HG02840 (cell line): ENCODE results near the gene BBOF1.
"Not testable (repeated sequence)": the region's sequence is repeated elsewhere in the genome, so short reads cannot be mapped to it uniquely, and the experiment has no call there.

Experiments used
- ATAC-seq: cut with Tn5 transposase; IDR thresholded peaks from one replicate; pipeline ENCODE4 v1.9.1; 2021; ENCODE audit warnings: mild to moderate bottlenecking, moderate library complexity, moderate number of reproducible peaks; ENCODE audit not compliant: unreplicated experiment, low FRiP score

The BBOF1 gene

GRCh38 chr14:74018586-74019407 lies at the start of gene BBOF1, which contains the start of gene ENTPD5:
TSS of gene BBOF1 (plus strand) at chr14:74019349. CDS start at chr14:74019479, 130 bp downstream.
TSS of gene ENTPD5 (minus strand) at chr14:74019288. CDS start at chr14:73988102, 31,186 bp downstream.
- peak; percentile 89 for ATAC-seq

- no peak for ATAC-seq
Measured at GRCh38 chr14:73973497-73973896, 45.7 kb upstream of the BBOF1 start.

- ATAC-seq: no peak
Measured at GRCh38 chr14:73976125-73976524, 43.0 kb upstream of the BBOF1 start.

- ATAC-seq: no peak
Measured at GRCh38 chr14:73977896-73978295, 41.3 kb upstream of the BBOF1 start.

- ATAC-seq: no peak
Measured at GRCh38 chr14:73988065-73988464, 31.1 kb upstream of the BBOF1 start.

GRCh38 chr14:73988656-73989055 lies 30.5 kb upstream of the BBOF1 start:
- ATAC-seq: not testable (repeated sequence)

GRCh38 chr14:73991092-73991491 lies 28.1 kb upstream of the BBOF1 start:
- ATAC-seq: no peak

GRCh38 chr14:73994926-73995325 lies 24.2 kb upstream of the BBOF1 start:
- not testable (repeated sequence) for ATAC-seq

- no peak for ATAC-seq
Measured at GRCh38 chr14:73995977-73996378, 23.2 kb upstream of the BBOF1 start.

- ATAC-seq: no peak
Measured at GRCh38 chr14:73996731-73997107, 22.4 kb upstream of the BBOF1 start.

- no peak for ATAC-seq
Measured at GRCh38 chr14:73997108-73997943, 21.8 kb upstream of the BBOF1 start.

GRCh38 chr14:73997944-73998447 lies 21.2 kb upstream of the BBOF1 start:
- no peak for ATAC-seq

GRCh38 chr14:73998726-73999125 lies 20.4 kb upstream of the BBOF1 start:
- no peak for ATAC-seq

- not testable (repeated sequence) for ATAC-seq
Measured at GRCh38 chr14:74005664-74006063, 13.5 kb upstream of the BBOF1 start.

GRCh38 chr14:74008843-74009499 lies 10.2 kb upstream of the BBOF1 start:
- ATAC-seq: no peak

GRCh38 chr14:74014299-74014698 lies 4.8 kb upstream of the BBOF1 start:
- ATAC-seq: no peak

GRCh38 chr14:74015176-74015575 lies 4.0 kb upstream of the BBOF1 start:
- ATAC-seq: no peak

GRCh38 chr14:74015963-74016362 lies 3.2 kb upstream of the BBOF1 start:
- no peak for ATAC-seq

- ATAC-seq: no peak
Measured at GRCh38 chr14:74018174-74018585, 969 bp upstream of the BBOF1 start.

- no peak for ATAC-seq
Measured at GRCh38 chr14:74019408-74020137, 424 bp downstream of the BBOF1 start.
